Hepatocyte (in vitro differentiated cells): ENCODE measurements around the gene NR3C2. TPM values are rescaled to one million over a fixed set of nuclear protein-coding genes. Genes with fewer than 3 reads are reported as not detected.

ENCODE experiments used
- DNase-seq: peaks from one replicate; pipeline ENCODE4 v3.0.0-alpha.2; 2016; ENCODE audit warnings: low spot score
- H2AFZ ChIP-seq: fragments of 200-600 bp; sonication (generic); 2 replicates; pipeline ENCODE4 v1.6.0; 2016; ENCODE audit warnings: antibody characterized with exemption, mild to moderate bottlenecking
- H3K27ac ChIP-seq: fragments of 200-600 bp; sonication (generic); 2 replicates; pipeline ENCODE4 v1.5.1; 2016; ENCODE audit warnings: mild to moderate bottlenecking
- H3K27me3 ChIP-seq: fragments of 200-600 bp; sonication (generic); 2 replicates; pipeline ENCODE4 v1.6.1; 2016
- H3K36me3 ChIP-seq: fragments of 200-600 bp; sonication (generic); replicated peaks from 2 replicates; pipeline ENCODE4 v1.5.1; 2016; ENCODE audit warnings: low read depth; ENCODE audit not compliant: insufficient read depth
- H3K4me1 ChIP-seq: fragments of 200-600 bp; sonication (generic); 2 replicates; pipeline ENCODE4 v1.5.1; 2016; ENCODE audit warnings: mild to moderate bottlenecking, moderate library complexity; ENCODE audit not compliant: insufficient read depth
- H3K4me2 ChIP-seq: fragments of 200-600 bp; sonication (generic); 2 replicates; pipeline ENCODE4 v1.6.0; 2016
- H3K4me3 ChIP-seq: fragments of 200-600 bp; sonication (generic); 2 replicates; pipeline ENCODE4 v1.5.1; 2016; ENCODE audit warnings: mild to moderate bottlenecking
- H3K79me2 ChIP-seq: fragments of 200-600 bp; sonication (generic); 2 replicates; pipeline ENCODE4 v1.6.0; 2017; ENCODE audit warnings: mild to moderate bottlenecking
- H3K9me2 ChIP-seq: fragments of 200-600 bp; sonication (generic); replicated peaks from 2 replicates; pipeline ENCODE4 v1.6.0; 2017; ENCODE audit warnings: mild to moderate bottlenecking; ENCODE audit not compliant: insufficient read depth
- H3K9me3 ChIP-seq: fragments of 200-600 bp; sonication (generic); 2 replicates; pipeline ENCODE4 v1.5.1; 2016; ENCODE audit warnings: low read depth, mild to moderate bottlenecking
- H4K20me1 ChIP-seq: fragments of 200-600 bp; sonication (generic); 2 replicates; pipeline ENCODE4 v1.6.0; 2016; ENCODE audit warnings: mild to moderate bottlenecking; ENCODE audit not compliant: insufficient read depth, poor library complexity, severe bottlenecking
- CTCF ChIP-seq: fragments of 200-600 bp; sonication (generic); IDR thresholded peaks from 2 replicates; pipeline ENCODE4 v1.5.1; 2016; ENCODE audit warnings: antibody characterized with exemption, mild to moderate bottlenecking; ENCODE audit not compliant: poor library complexity
- EZH2 ChIP-seq: fragments of 200-600 bp; sonication (generic); IDR thresholded peaks from 2 replicates; pipeline ENCODE4 v1.6.1; 2016; ENCODE audit warnings: antibody characterized with exemption, mild to moderate bottlenecking, borderline replicate concordance
- EZH2phosphoT487 ChIP-seq: fragments of 200-600 bp; sonication (generic); IDR thresholded peaks from one replicate; pipeline ENCODE4 v1.6.1; 2018; ENCODE audit warnings: antibody characterized with exemption, mild to moderate bottlenecking, low read depth, moderate library complexity; ENCODE audit not compliant: unreplicated experiment, severe bottlenecking
- WGBS: methylation state at CpG from one replicate; pipeline ENCODE4 v1.1.6; 2016; ENCODE audit warnings: low lambda C conversion rate; ENCODE audit errors: missing lambda C conversion rate; 5-methylcytosine and 5-hydroxymethylcytosine counted together
- polyA plus RNA-seq: library from polyadenylated mRNA; unstranded; fragments of >200 nt; fragmentation: Nextera tagmentation; extraction: Ambion mirVana; gene quantifications from 2 replicates; pipeline ENCODE4 v1.2.1, GENCODE V29; 2016
- total RNA-seq: library from RNA; depleted of rRNA; stranded (reverse); fragments of >200 nt; gene quantifications from 2 replicates; pipeline ENCODE4 v1.2.3, GENCODE V29; 2014

The NR3C2 gene
- total and polyA plus RNA-seq, 2 experiments from 2014 or later = 2.3 to 7.1 TPM

- H2AFZ ChIP-seq = no peak overlapping the region
- H3K36me3 ChIP-seq = no peaks in the 10 kb centered on the region
- TF ChIP-seq EZH2phosphoT487 = no peak
- no peak for TF ChIP-seq CTCF
- no peak for TF ChIP-seq EZH2
- WGBS = 66% methylated on average over 1 of the region's 1 CpG
- no peaks in the 10 kb centered on the region for H3K79me2 ChIP-seq
- H3K4me3 ChIP-seq = no peak overlapping the region
- H3K9me2 ChIP-seq = no peaks in the 10 kb centered on the region
- H3K27ac ChIP-seq = no peak overlapping the region
- H3K9me3 ChIP-seq = no peaks in the 10 kb centered on the region
- no peak for DNase-seq
- no peak overlapping the region for H3K4me2 ChIP-seq
- no peaks in the 10 kb centered on the region for H4K20me1 ChIP-seq
- no peaks in the 10 kb centered on the region for H3K27me3 ChIP-seq
- no peaks in the 10 kb centered on the region for H3K4me1 ChIP-seq
These were observed 51.2 kb downstream of the NR3C2 start for GRCh38 chr4:148391056-148391455.

GRCh38 chr4:148390311-148390710, 51.9 kb downstream of the NR3C2 start:
- TF ChIP-seq CTCF (no peak), EZH2 (no peak), EZH2phosphoT487 (no peak)
- no peak overlapping the region for H2AFZ ChIP-seq
- H3K79me2 ChIP-seq = no peaks in the 10 kb centered on the region
- H3K9me2 ChIP-seq = no peaks in the 10 kb centered on the region
- no peaks in the 10 kb centered on the region for H4K20me1 ChIP-seq
- 90% methylated on average over 3 of the region's 3 CpGs for WGBS
- no peak overlapping the region for H3K4me2 ChIP-seq
- H3K4me1 ChIP-seq = no peaks in the 10 kb centered on the region
- DNase-seq = no peak
- H3K36me3 ChIP-seq = no peaks in the 10 kb centered on the region
- no peaks in the 10 kb centered on the region for H3K9me3 ChIP-seq
- H3K27ac ChIP-seq = no peak overlapping the region
- H3K4me3 ChIP-seq = no peak overlapping the region
- H3K27me3 ChIP-seq = no peaks in the 10 kb centered on the region

GRCh38 chr4:148380291-148380690, 61.9 kb downstream of the NR3C2 start:
- WGBS = 93% methylated on average over 4 of the region's 4 CpGs
- H3K27ac ChIP-seq = no peak overlapping the region
- no peaks in the 10 kb centered on the region for H3K79me2 ChIP-seq
- H2AFZ ChIP-seq = no peak overlapping the region
- H3K36me3 ChIP-seq = no peaks in the 10 kb centered on the region
- no peaks in the 10 kb centered on the region for H3K4me1 ChIP-seq
- no peaks in the 10 kb centered on the region for H3K9me3 ChIP-seq
- no peaks in the 10 kb centered on the region for H3K9me2 ChIP-seq
- H4K20me1 ChIP-seq = no peaks in the 10 kb centered on the region
- H3K4me3 ChIP-seq = no peak overlapping the region
- no peak for DNase-seq
- H3K27me3 ChIP-seq = no peaks in the 10 kb centered on the region
- TF ChIP-seq EZH2 = no peak
- no peak for TF ChIP-seq EZH2phosphoT487
- H3K4me2 ChIP-seq = no peak overlapping the region

GRCh38 chr4:148376151-148376550, 66.1 kb downstream of the NR3C2 start:
- peak; percentile 40 for DNase-seq
- H3K9me3 ChIP-seq = no peaks in the 10 kb centered on the region
- no peak overlapping the region for H3K27ac ChIP-seq
- H4K20me1 ChIP-seq = no peaks in the 10 kb centered on the region
- H3K27me3 ChIP-seq = no peaks in the 10 kb centered on the region
- H3K4me3 ChIP-seq = no peak overlapping the region
- H3K36me3 ChIP-seq = no peaks in the 10 kb centered on the region
- H3K4me2 ChIP-seq = peak overlapping the region; percentile 45
- no peak for TF ChIP-seq EZH2
- TF ChIP-seq CTCF = no peak
- TF ChIP-seq EZH2phosphoT487 = no peak
- 49% methylated on average over 3 of the region's 3 CpGs for WGBS
- no peaks in the 10 kb centered on the region for H3K4me1 ChIP-seq
- H3K79me2 ChIP-seq = no peaks in the 10 kb centered on the region
- no peaks in the 10 kb centered on the region for H3K9me2 ChIP-seq
- no peak overlapping the region for H2AFZ ChIP-seq
